T-helper 17 cell (primary cell): Measurements from ENCODE around the gene PAQR7. TPM values are rescaled to one million over a fixed set of nuclear protein-coding genes. Genes with fewer than 3 reads are reported as not detected.
A peak's percentile ranks its signal among the peaks of the same experiment; 100 is the strongest.

Experiments used
- ATAC-seq: fragments of 150-1000 bp; cut with Tn5 transposase; 2 replicates; pipeline ENCODE4 v1.10.0; 2021; ENCODE audit warnings: mild to moderate bottlenecking, moderate library complexity
- DNase-seq, 3 donors: peaks; one replicate each; pipeline versions ENCODE4 v3.0.0 to v3.0.0-alpha.2; 2020 to 2021
- H3K9me3 ChIP-seq: one replicate; pipeline ENCODE4 v1.7.0; 2013; ENCODE audit warnings: low read length, mild to moderate bottlenecking; ENCODE audit not compliant: control insufficient read depth, poor library complexity, severe bottlenecking
- H3K27ac Mint-ChIP-seq: one replicate; pipeline ENCODE4 v1.8.0; 2022; ENCODE audit warnings: mild to moderate bottlenecking, moderate library complexity, mixed read lengths
- H3K27me3 Mint-ChIP-seq: one replicate; pipeline ENCODE4 v1.8.0; 2022; ENCODE audit warnings: mixed read lengths
- H3K36me3 Mint-ChIP-seq: one replicate; pipeline ENCODE4 v1.8.0; 2022; ENCODE audit warnings: low read depth, mixed read lengths
- H3K4me1 Mint-ChIP-seq: one replicate; pipeline ENCODE4 v1.8.0; 2022; ENCODE audit warnings: mild to moderate bottlenecking, mixed read lengths
- H3K4me3 Mint-ChIP-seq: one replicate; pipeline ENCODE4 v1.8.0; 2022; ENCODE audit warnings: mild to moderate bottlenecking, moderate library complexity, mixed read lengths
- total RNA-seq, 4 donors: library from RNA in 2 of 4; stranded (reverse) in 2 of 4; gene quantifications; one replicate each; pipeline ENCODE4 v1.2.3 and lab custom pipeline; 2022 to 2026

Gene PAQR7
- total RNA-seq, 2 donors from 2014 or later, result 1.4 to 2.6 TPM

- Mint-ChIP-seq H3K27me3 (no peaks in the 10 kb centered on the region), H3K4me3 (no peak overlapping the region), H3K36me3 (no peaks in the 10 kb centered on the region), H3K27ac (peak overlapping the region; percentile 12), H3K4me1 (peaks cover 16% of the 10 kb centered on the region)
- DNase-seq (no peak), ATAC-seq (no peak)
- H3K9me3 ChIP-seq, result no peaks in the 10 kb centered on the region
Measured at GRCh38 chr1:25863486-25864262, 11.8 kb downstream of the PAQR7 start.

GRCh38 chr1:25862785-25863485 is 12.6 kb downstream of the PAQR7 start:
- no peak for ATAC-seq
- H3K27me3 Mint-ChIP-seq, result no peaks in the 10 kb centered on the region
- no peak overlapping the region for H3K27ac Mint-ChIP-seq
- DNase-seq, result no peak
- no peaks in the 10 kb centered on the region for H3K9me3 ChIP-seq
- peaks cover 17% of the 10 kb centered on the region for H3K4me1 Mint-ChIP-seq
- H3K36me3 Mint-ChIP-seq, result no peaks in the 10 kb centered on the region
- no peak overlapping the region for H3K4me3 Mint-ChIP-seq

DNA sequence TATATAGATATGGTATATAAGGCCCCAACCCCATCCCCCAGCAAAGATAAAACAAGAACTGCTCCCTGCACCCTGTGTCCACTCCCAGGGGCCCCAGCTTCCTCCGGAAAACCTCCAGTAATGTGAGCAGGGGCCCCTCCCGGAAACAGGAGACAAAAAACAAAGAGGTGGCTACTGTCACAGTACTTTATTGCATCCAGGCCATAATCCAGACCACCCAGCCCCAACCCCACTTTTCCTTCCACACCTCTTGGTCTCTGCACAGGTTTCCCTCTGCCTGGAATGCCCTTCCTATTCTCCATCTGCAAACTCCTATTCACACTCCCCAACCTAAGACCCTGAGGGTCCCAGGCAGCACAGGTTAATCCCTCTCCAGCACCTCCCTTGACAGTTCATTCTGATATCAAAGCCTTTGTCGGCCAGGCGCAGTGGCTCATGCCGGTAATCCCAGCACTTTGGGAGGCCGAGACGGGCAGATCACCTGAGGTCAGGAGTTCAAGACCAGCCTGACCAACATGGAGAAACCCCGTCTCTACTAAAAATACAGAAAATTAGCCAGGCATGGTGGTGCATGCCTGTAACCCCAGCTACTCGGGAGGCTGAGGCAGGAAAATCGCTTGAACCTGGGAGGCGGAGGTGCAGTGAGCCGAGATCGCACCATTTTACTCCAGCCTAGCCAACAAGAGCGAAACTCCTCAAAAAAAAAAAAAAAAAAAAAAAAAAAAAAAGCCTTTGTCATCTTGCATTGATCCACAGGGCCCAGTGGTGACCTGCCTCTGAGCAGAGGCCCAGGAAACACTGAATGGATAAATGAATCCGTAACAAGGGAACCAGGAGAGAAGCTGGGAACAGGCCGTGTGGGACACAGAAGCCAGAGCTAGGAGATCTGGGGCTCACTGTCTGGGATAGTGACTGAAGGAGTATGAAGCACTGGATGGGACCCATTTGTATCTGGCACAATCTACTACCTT is 13.9 kb downstream of the PAQR7 start:
- ATAC-seq, result no peak

GRCh38 chr1:25858906-25859789 is 16.4 kb downstream of the PAQR7 start, which contains the start of gene AUNIP:
Gene AUNIP (minus strand): TSS chr1:25859457. CDS start chr1:25859357, 100 bp downstream.
- Mint-ChIP-seq H3K27ac (peak within 1 kb of the TSS; percentile 86), H3K4me1 (peaks cover 10% of the 10 kb centered on the region), H3K36me3 (peaks cover 2% of the 10 kb centered on the region), H3K27me3 (no peaks in the 10 kb centered on the region), H3K4me3 (peak within 1 kb of the TSS; percentile 91)
- ATAC-seq, result peak; percentile 99
- peak; percentile 84 to 88 (median 86) for DNase-seq
- no peaks in the 10 kb centered on the region for H3K9me3 ChIP-seq

More for the DNA sequence above, 13.9 kb downstream of the PAQR7 start:
- H3K4me1 Mint-ChIP-seq, result peaks cover 17% of the 10 kb centered on the region
- peak overlapping the region; percentile 63 for H3K4me3 Mint-ChIP-seq
- DNase-seq, result no peak
- H3K9me3 ChIP-seq, result no peaks in the 10 kb centered on the region
- no peak overlapping the region for H3K27ac Mint-ChIP-seq
- H3K27me3 Mint-ChIP-seq, result no peaks in the 10 kb centered on the region
- no peaks in the 10 kb centered on the region for H3K36me3 Mint-ChIP-seq

DNA sequence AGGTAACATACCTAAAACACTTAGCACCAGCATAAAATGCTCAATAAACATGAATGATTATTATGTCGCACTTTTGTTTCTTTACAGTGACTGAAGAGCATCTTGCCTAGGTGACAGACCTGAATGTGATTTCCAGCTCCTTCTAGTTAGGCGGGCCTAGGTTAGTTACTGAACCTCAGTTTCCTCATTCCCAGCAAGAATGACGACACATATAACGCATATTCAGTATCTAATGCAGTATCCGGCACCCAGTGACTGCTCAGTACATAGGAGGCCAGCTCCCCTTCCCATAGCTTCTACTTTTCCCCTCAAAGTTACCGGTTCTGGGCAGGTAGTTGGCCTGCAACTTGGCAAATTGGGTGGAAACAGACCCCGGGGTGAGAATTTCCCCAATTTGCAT is 17.0 kb downstream of the PAQR7 start:
- Mint-ChIP-seq H3K27ac (no peak overlapping the region), H3K27me3 (no peaks in the 10 kb centered on the region), H3K4me3 (peak overlapping the region; percentile 91), H3K4me1 (peaks cover 10% of the 10 kb centered on the region), H3K36me3 (peaks cover 2% of the 10 kb centered on the region)
- DNase-seq (no peak), ATAC-seq (no peak)
- H3K9me3 ChIP-seq, result no peaks in the 10 kb centered on the region

GRCh38 chr1:25856856-25857255 is 18.7 kb downstream of the PAQR7 start:
- H3K4me1 Mint-ChIP-seq, result peaks cover 10% of the 10 kb centered on the region
- peak overlapping the region; percentile 15 for H3K4me3 Mint-ChIP-seq
- no peaks in the 10 kb centered on the region for H3K27me3 Mint-ChIP-seq
- ATAC-seq (no peak), DNase-seq (no peak)
- no peak overlapping the region for H3K27ac Mint-ChIP-seq
- no peaks in the 10 kb centered on the region for H3K9me3 ChIP-seq
- H3K36me3 Mint-ChIP-seq, result peaks cover 2% of the 10 kb centered on the region

DNA sequence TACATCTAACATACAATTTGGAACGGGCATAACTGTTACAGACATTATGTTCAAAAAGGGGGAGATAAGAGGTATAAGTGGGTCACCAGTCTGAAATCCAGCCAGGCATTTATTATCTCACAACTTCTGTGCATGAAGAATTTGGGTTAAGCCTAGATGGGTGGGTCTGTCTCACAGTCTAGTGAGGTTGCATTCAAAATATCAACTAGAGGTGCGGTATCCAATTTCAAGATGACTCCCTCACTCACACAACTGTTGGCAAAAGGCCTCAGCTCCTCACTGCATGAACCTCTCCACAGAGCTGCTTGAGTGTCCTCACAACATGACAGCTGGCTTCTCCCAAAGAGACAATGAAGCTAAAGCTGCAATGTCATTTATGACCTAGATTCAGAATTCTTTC is 21.0 kb downstream of the PAQR7 start:
- Mint-ChIP-seq H3K27me3 (no peaks in the 10 kb centered on the region), H3K4me3 (no peak overlapping the region), H3K27ac (no peak overlapping the region), H3K4me1 (peaks cover 6% of the 10 kb centered on the region), H3K36me3 (peaks cover 2% of the 10 kb centered on the region)
- no peak for ATAC-seq
- no peaks in the 10 kb centered on the region for H3K9me3 ChIP-seq
- DNase-seq, result no peak

- DNase-seq, result no peak
- no peaks in the 10 kb centered on the region for H3K9me3 ChIP-seq
- Mint-ChIP-seq H3K27ac (no peak overlapping the region), H3K4me1 (peaks cover 5% of the 10 kb centered on the region), H3K4me3 (no peak overlapping the region), H3K36me3 (no peaks in the 10 kb centered on the region), H3K27me3 (peaks cover 5% of the 10 kb centered on the region)
- ATAC-seq, result no peak
Measured at GRCh38 chr1:25848531-25848930, 27.0 kb downstream of the PAQR7 start.

- no peak overlapping the region for H3K4me3 Mint-ChIP-seq
- peaks cover 5% of the 10 kb centered on the region for H3K4me1 Mint-ChIP-seq
- H3K27me3 Mint-ChIP-seq, result peaks cover 5% of the 10 kb centered on the region
- no peaks in the 10 kb centered on the region for H3K36me3 Mint-ChIP-seq
- ATAC-seq, result no peak
- no peak for DNase-seq
- H3K27ac Mint-ChIP-seq, result no peak overlapping the region
- no peaks in the 10 kb centered on the region for H3K9me3 ChIP-seq
Measured at GRCh38 chr1:25847929-25848328, 27.6 kb downstream of the PAQR7 start.

DNA sequence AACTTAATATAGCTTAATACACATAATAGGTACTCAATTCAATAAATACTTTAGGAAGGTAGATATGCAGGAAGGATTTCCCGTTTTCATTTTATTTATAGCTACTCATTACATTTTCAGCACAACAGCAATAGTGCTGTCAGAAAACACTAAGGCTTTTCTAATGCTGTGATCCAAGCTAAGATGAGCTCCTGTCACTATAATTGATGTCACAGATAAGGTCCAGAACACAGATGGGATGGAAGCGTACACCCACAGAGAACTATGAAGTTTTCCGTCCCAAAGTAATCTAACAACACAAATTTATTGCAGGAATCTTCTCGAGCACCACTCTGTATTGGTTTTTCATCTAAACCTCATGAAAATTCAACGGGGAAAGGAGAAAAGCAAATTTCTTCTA is 29.8 kb downstream of the PAQR7 start:
- no peaks in the 10 kb centered on the region for H3K36me3 Mint-ChIP-seq
- ATAC-seq (no peak), DNase-seq (no peak)
- H3K27ac Mint-ChIP-seq, result no peak overlapping the region
- H3K4me1 Mint-ChIP-seq, result peaks cover 5% of the 10 kb centered on the region
- H3K27me3 Mint-ChIP-seq, result peaks cover 5% of the 10 kb centered on the region
- no peak overlapping the region for H3K4me3 Mint-ChIP-seq
- H3K9me3 ChIP-seq, result no peaks in the 10 kb centered on the region

- no peak for ATAC-seq
- DNase-seq, result no peak
- H3K27ac Mint-ChIP-seq, result no peak overlapping the region
- H3K9me3 ChIP-seq, result no peaks in the 10 kb centered on the region
- H3K4me1 Mint-ChIP-seq, result peaks cover 5% of the 10 kb centered on the region
- H3K36me3 Mint-ChIP-seq, result no peaks in the 10 kb centered on the region
- peaks cover 5% of the 10 kb centered on the region for H3K27me3 Mint-ChIP-seq
- H3K4me3 Mint-ChIP-seq, result no peak overlapping the region
Measured at GRCh38 chr1:25844536-25845337, 30.8 kb downstream of the PAQR7 start.
